ENCODE results near the gene DAB2IP. TPM values are rescaled to one million over a fixed set of nuclear protein-coding genes. Genes with fewer than 3 reads are reported as not detected.

Gene DAB2IP
- total RNA-seq, 1 donor from 2014 or later = 0.75 TPM

DNA sequence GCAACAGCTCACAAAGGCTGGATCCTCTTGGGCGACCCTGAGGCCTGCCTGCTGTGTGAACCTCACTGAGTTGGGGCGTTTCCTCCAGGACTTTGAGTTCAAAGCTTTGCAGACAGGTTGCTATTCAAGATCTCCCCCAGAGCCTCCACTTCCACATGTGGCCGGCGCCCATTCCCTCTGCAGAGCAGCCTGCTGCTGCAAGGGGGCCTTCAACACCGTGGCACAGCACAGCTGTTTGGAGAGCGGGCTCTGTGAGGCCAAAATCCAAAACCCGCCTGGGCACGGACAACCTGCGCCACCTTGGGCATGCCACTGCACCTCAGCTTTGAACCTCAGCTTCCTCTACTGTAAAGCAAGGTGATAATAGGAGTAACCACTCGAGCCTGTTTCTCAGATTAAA is 160.3 kb downstream of the DAB2IP start:
- DNase-seq (no peak), ATAC-seq (ENCODE audit: low read depth) (no peak)
- intact Hi-C loops (cut with micrococcal nuclease) = no loop called here
- Mint-ChIP-seq H3K27me3 (no peaks in the 10 kb centered on the region), H3K4me3 (no peak overlapping the region), H3K4me1 (no peaks in the 10 kb centered on the region), H3K36me3 (ENCODE audit: low read depth) (no peaks in the 10 kb centered on the region), H3K9me3 (no peaks in the 10 kb centered on the region), H3K27ac (no peak overlapping the region)
- CTCF ChIA-PET = no interaction called here
- TF ChIP-seq, protein P1, sequence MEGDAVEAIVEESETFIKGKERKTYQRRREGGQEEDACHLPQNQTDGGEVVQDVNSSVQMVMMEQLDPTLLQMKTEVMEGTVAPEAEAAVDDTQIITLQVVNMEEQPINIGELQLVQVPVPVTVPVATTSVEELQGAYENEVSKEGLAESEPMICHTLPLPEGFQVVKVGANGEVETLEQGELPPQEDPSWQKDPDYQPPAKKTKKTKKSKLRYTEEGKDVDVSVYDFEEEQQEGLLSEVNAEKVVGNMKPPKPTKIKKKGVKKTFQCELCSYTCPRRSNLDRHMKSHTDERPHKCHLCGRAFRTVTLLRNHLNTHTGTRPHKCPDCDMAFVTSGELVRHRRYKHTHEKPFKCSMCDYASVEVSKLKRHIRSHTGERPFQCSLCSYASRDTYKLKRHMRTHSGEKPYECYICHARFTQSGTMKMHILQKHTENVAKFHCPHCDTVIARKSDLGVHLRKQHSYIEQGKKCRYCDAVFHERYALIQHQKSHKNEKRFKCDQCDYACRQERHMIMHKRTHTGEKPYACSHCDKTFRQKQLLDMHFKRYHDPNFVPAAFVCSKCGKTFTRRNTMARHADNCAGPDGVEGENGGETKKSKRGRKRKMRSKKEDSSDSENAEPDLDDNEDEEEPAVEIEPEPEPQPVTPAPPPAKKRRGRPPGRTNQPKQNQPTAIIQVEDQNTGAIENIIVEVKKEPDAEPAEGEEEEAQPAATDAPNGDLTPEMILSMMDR (IDR thresholded peaks at IDR 0.05) = no peak
- POLR2A ChIA-PET = no interaction called here

- no peaks in the 10 kb centered on the region for H3K36me3 Mint-ChIP-seq (ENCODE audit: low read depth)
Observed at GRCh38 chr9:121812159-121812735, 160.8 kb downstream of the DAB2IP start.

DNA sequence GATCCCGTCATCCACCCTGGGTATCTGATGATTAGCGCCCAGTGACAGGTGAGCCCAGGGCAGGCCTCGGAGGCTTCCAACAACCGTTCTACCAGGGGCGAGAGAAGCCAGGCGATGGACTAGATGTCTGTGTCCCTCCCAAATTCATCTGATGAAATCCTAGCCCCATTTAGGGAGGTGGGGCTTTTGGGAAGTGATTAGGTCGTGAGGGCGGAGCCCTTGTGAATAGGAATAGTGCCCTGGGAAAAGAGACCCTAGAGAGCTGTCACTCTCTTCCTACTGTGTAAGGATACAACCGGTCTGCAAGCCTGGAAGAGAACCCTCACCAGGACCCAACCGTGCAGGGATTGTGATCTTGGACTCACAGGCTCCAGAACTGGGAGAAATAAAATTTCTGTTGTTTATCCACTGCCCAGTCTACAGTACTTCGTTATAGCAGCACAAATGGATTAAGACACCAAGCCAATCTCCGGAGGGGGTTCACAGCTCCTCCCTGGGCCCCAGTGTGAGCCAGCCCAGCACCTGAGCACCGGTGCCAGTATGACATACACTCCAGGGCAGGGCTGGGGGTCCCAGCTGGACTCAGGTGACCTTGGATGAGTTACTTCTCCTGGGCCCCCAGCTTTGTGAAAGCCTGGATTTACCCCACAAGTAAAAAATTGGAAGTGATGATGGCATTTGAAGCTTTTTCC is 162.2 kb downstream of the DAB2IP start:
- ChIA-PET CTCF (no interaction called here), POLR2A (no interaction called here)
- no peak for ATAC-seq (ENCODE audit: low read depth)
- Mint-ChIP-seq H3K27me3 (peaks cover 3% of the 10 kb centered on the region), H3K4me3 (no peak overlapping the region), H3K9me3 (no peaks in the 10 kb centered on the region), H3K4me1 (no peaks in the 10 kb centered on the region), H3K27ac (no peak overlapping the region), H3K36me3 (ENCODE audit: low read depth) (no peaks in the 10 kb centered on the region)
- TF ChIP-seq, protein P1 (IDR thresholded peaks at IDR 0.05) = no peak
- no peak for DNase-seq
- intact Hi-C loops (cut with micrococcal nuclease) = no loop called here

More at GRCh38 chr9:121812159-121812735, 160.8 kb downstream of the DAB2IP start:
- H3K27ac Mint-ChIP-seq = no peak overlapping the region
- POLR2A ChIA-PET = no interaction called here
- CTCF ChIA-PET = no interaction called here
- ATAC-seq (ENCODE audit: low read depth) = no peak
- DNase-seq = no peak
- no peaks in the 10 kb centered on the region for H3K4me1 Mint-ChIP-seq
- H3K9me3 Mint-ChIP-seq = no peaks in the 10 kb centered on the region
- TF ChIP-seq, protein P1 (IDR thresholded peaks at IDR 0.05) = no peak
- no peak overlapping the region for H3K4me3 Mint-ChIP-seq
- intact Hi-C loops (cut with micrococcal nuclease) = no loop called here
- no peaks in the 10 kb centered on the region for H3K27me3 Mint-ChIP-seq

GRCh38 chr9:121814594-121814993 is 163.2 kb downstream of the DAB2IP start:
- peaks cover 4% of the 10 kb centered on the region for H3K27me3 Mint-ChIP-seq
- H3K36me3 Mint-ChIP-seq (ENCODE audit: low read depth) = no peaks in the 10 kb centered on the region
- ATAC-seq (ENCODE audit: low read depth) = no peak
- TF ChIP-seq, protein P1 (IDR thresholded peaks at IDR 0.05) = no peak
- H3K4me1 Mint-ChIP-seq = peaks cover 2% of the 10 kb centered on the region
- DNase-seq = no peak
- no peak overlapping the region for H3K27ac Mint-ChIP-seq
- intact Hi-C loops (cut with micrococcal nuclease) = no loop called here
- POLR2A ChIA-PET = no interaction called here
- H3K4me3 Mint-ChIP-seq = no peak overlapping the region
- H3K9me3 Mint-ChIP-seq = no peaks in the 10 kb centered on the region
- CTCF ChIA-PET = no interaction called here

DNA sequence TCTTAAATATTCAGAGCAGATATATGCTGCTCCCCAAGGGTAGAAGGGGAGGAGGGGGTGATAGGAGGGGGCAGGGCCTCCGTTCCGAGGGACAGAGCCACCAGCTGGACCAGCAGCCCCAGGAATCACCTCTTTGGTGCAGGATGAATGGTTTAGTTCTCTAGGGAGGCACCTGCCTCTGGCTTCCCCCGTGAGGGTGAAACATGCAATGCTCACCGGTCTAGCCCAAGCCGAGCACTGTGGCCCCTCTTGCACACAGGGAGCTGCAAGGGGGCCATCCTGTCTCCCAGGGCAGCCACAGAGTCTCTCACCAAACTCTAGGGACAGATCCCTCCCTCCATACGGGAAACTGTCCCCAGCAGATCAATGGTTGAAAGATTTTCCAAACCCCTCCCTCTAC is 163.7 kb downstream of the DAB2IP start:
- Mint-ChIP-seq H3K4me1 (peaks cover 5% of the 10 kb centered on the region), H3K27me3 (peaks cover 4% of the 10 kb centered on the region), H3K9me3 (no peaks in the 10 kb centered on the region), H3K27ac (no peak overlapping the region), H3K36me3 (ENCODE audit: low read depth) (no peaks in the 10 kb centered on the region), H3K4me3 (no peak overlapping the region)
- TF ChIP-seq, protein P1 (IDR thresholded peaks at IDR 0.05) = no peak
- ChIA-PET POLR2A (no interaction called here), CTCF (no interaction called here)
- no peak for DNase-seq
- intact Hi-C loops (cut with micrococcal nuclease) = no loop called here
- no peak for ATAC-seq (ENCODE audit: low read depth)
